NCI-H146 treated with DMSO at 0.1 percent for 48 hours (cell line): Measurements from ENCODE around the gene RAP2A.
A peak's percentile ranks its signal among the peaks of the same experiment; 100 is the strongest.

Source experiments
- DNase-seq: peaks from one replicate; lab custom pipeline; 2025; ENCODE audit not compliant: unreplicated experiment; lab: John Stamatoyannopoulos, UW

The RAP2A gene

GRCh38 chr13:97446448-97446847 lies 12.5 kb downstream of the RAP2A start:
- DNase-seq = no peak

- no peak for DNase-seq
These were observed 14.7 kb downstream of the RAP2A start for GRCh38 chr13:97448503-97449251.

- no peak for DNase-seq
These were observed 20.7 kb downstream of the RAP2A start for GRCh38 chr13:97454699-97455098.

- no peak for DNase-seq
These were observed 22.1 kb downstream of the RAP2A start for GRCh38 chr13:97456047-97456446.

GRCh38 chr13:97459215-97459777 lies 25.3 kb downstream of the RAP2A start:
- DNase-seq = no peak

- no peak for DNase-seq
These were observed 26.2 kb downstream of the RAP2A start for GRCh38 chr13:97460004-97460775.

GRCh38 chr13:97460853-97461252 lies 26.9 kb downstream of the RAP2A start:
- DNase-seq = no peak

- no peak for DNase-seq
These were observed 30.6 kb downstream of the RAP2A start for GRCh38 chr13:97464561-97464960.

- no peak for DNase-seq
These were observed 32.8 kb downstream of the RAP2A start for GRCh38 chr13:97466722-97467121.

GRCh38 chr13:97468331-97468730 lies 34.4 kb downstream of the RAP2A start:
- no peak for DNase-seq

- no peak for DNase-seq
These were observed 37.7 kb downstream of the RAP2A start for GRCh38 chr13:97471711-97472110.

- DNase-seq = no peak
These were observed 40.5 kb downstream of the RAP2A start for GRCh38 chr13:97474349-97474980.

GRCh38 chr13:97475011-97475410 lies 41.0 kb downstream of the RAP2A start:
- DNase-seq = no peak

- no peak for DNase-seq
These were observed 43.9 kb downstream of the RAP2A start for GRCh38 chr13:97477844-97478243.

GRCh38 chr13:97478247-97478646 lies 44.3 kb downstream of the RAP2A start:
- no peak for DNase-seq

GRCh38 chr13:97483465-97483864 lies 49.5 kb downstream of the RAP2A start:
- DNase-seq = no peak

GRCh38 chr13:97484301-97484700 lies 50.3 kb downstream of the RAP2A start:
- DNase-seq = no peak

- no peak for DNase-seq
These were observed 51.4 kb downstream of the RAP2A start for GRCh38 chr13:97485320-97485719.

GRCh38 chr13:97490702-97491307 lies 56.8 kb downstream of the RAP2A start:
- DNase-seq = no peak

GRCh38 chr13:97491452-97491851 lies 57.5 kb downstream of the RAP2A start:
- DNase-seq = peak; percentile 40

GRCh38 chr13:97492257-97492656 lies 58.3 kb downstream of the RAP2A start:
- peak; percentile 52 for DNase-seq
